NCI-H2081 treated with DMSO at 0.1 percent for 48 hours (cell line): ENCODE results near the gene HLF.
"Not testable (repeated sequence)": the region's sequence is repeated elsewhere in the genome, so short reads cannot be mapped to it uniquely, and the experiment has no call there.

ENCODE experiments used
- DNase-seq: peaks from one replicate; lab custom pipeline; 2025; lab: John Stamatoyannopoulos, UW

The HLF gene

GRCh38 chr17:55327225-55328088, 62.7 kb downstream of the HLF start:
- no peak for DNase-seq

GRCh38 chr17:55328514-55328913, 63.8 kb downstream of the HLF start:
- DNase-seq, result not testable (repeated sequence)

- DNase-seq, result no peak
Observed at GRCh38 chr17:55330344-55330933, 65.7 kb downstream of the HLF start.

GRCh38 chr17:55332296-55333041, 67.7 kb downstream of the HLF start:
- no peak for DNase-seq

GRCh38 chr17:55334285-55334684, 69.5 kb downstream of the HLF start:
- no peak for DNase-seq

- no peak for DNase-seq
Observed at GRCh38 chr17:55334881-55335540, 70.3 kb downstream of the HLF start.

GRCh38 chr17:55335625-55336024, 70.9 kb downstream of the HLF start:
- no peak for DNase-seq

- DNase-seq, result no peak
Observed at GRCh38 chr17:55336426-55336825, 71.7 kb downstream of the HLF start.

GRCh38 chr17:55340176-55340575, 75.4 kb downstream of the HLF start:
- DNase-seq, result no peak

- DNase-seq, result no peak
Observed at GRCh38 chr17:55340686-55341085, 75.9 kb downstream of the HLF start.

GRCh38 chr17:55341432-55341831, 76.7 kb downstream of the HLF start:
- no peak for DNase-seq

- DNase-seq, result no peak
Observed at GRCh38 chr17:55342800-55343585, 78.2 kb downstream of the HLF start.

GRCh38 chr17:55343900-55344513, 79.2 kb downstream of the HLF start:
- DNase-seq, result no peak

GRCh38 chr17:55344514-55344997, 79.8 kb downstream of the HLF start:
- DNase-seq, result no peak

- DNase-seq, result no peak
Observed at GRCh38 chr17:55345132-55345531, 80.4 kb downstream of the HLF start.

GRCh38 chr17:55346658-55347057, 81.9 kb downstream of the HLF start:
- no peak for DNase-seq

GRCh38 chr17:55347341-55347740, 82.6 kb downstream of the HLF start:
- DNase-seq, result no peak

GRCh38 chr17:55348749-55349354, 84.1 kb downstream of the HLF start:
- peak; percentile 40 for DNase-seq

GRCh38 chr17:55350825-55351205, 86.1 kb downstream of the HLF start:
- no peak for DNase-seq

GRCh38 chr17:55351226-55351625, 86.5 kb downstream of the HLF start:
- no peak for DNase-seq

- DNase-seq, result no peak
Observed at GRCh38 chr17:55354010-55354409, 89.2 kb downstream of the HLF start.
